CD1c-positive myeloid dendritic cell (primary cell): Measurements from ENCODE around the gene NR1D1.

ENCODE experiments used
- DNase-seq: peaks from one replicate; pipeline ENCODE4 v3.0.0-alpha.2; 2016; ENCODE audit errors: extremely low spot score

NR1D1 gene

GRCh38 chr17:40097087-40097486 is 3.3 kb downstream of the NR1D1 start:
- no peak for DNase-seq

- DNase-seq, result peak; percentile 90
Measured at GRCh38 chr17:40095944-40096791, 4.2 kb downstream of the NR1D1 start.

GRCh38 chr17:40095351-40095943 is 4.9 kb downstream of the NR1D1 start:
- no peak for DNase-seq

- DNase-seq, result no peak
Measured at GRCh38 chr17:40094874-40095273, 5.5 kb downstream of the NR1D1 start.

GRCh38 chr17:40093580-40094201 is 6.7 kb downstream of the NR1D1 start:
- no peak for DNase-seq

- no peak for DNase-seq
Measured at GRCh38 chr17:40093005-40093579, 7.3 kb downstream of the NR1D1 start.

GRCh38 chr17:40092581-40092980 is 7.8 kb downstream of the NR1D1 start:
- no peak for DNase-seq

GRCh38 chr17:40091691-40092397 is 8.5 kb downstream of the NR1D1 start:
- DNase-seq, result no peak

GRCh38 chr17:40090237-40091119 is 9.9 kb downstream of the NR1D1 start:
- DNase-seq, result no peak

- DNase-seq, result no peak
Measured at GRCh38 chr17:40089077-40089895, 11.1 kb downstream of the NR1D1 start.

GRCh38 chr17:40087903-40088718 is 12.3 kb downstream of the NR1D1 start:
- DNase-seq, result no peak

GRCh38 chr17:40087049-40087794 is 13.2 kb downstream of the NR1D1 start:
- no peak for DNase-seq

- peak; percentile 47 for DNase-seq
Measured at GRCh38 chr17:40086150-40087044, 14.0 kb downstream of the NR1D1 start.

- DNase-seq, result no peak
Measured at GRCh38 chr17:40084477-40084876, 15.9 kb downstream of the NR1D1 start.

- no peak for DNase-seq
Measured at GRCh38 chr17:40079545-40079944, 20.8 kb downstream of the NR1D1 start.

GRCh38 chr17:40076591-40076990 is 23.8 kb downstream of the NR1D1 start:
- no peak for DNase-seq

- DNase-seq, result no peak
Measured at GRCh38 chr17:40075942-40076498, 24.4 kb downstream of the NR1D1 start.
